Neutrophil (primary cell): ENCODE data around the gene ADAMTS16.

Experiments
- H3K27ac ChIP-seq: fragments of 200-600 bp; sonication (generic); 2 replicates; pipeline ENCODE4 v1.5.1; 2016; ENCODE audit warnings: mild to moderate bottlenecking, moderate library complexity
- H3K27me3 ChIP-seq: fragments of 200-600 bp; sonication (generic); 2 replicates; pipeline ENCODE4 v1.6.0; 2016; ENCODE audit warnings: mild to moderate bottlenecking
- H3K36me3 ChIP-seq: fragments of 200-600 bp; sonication (generic); 2 replicates; pipeline ENCODE4 v1.5.1; 2017
- H3K4me1 ChIP-seq, 2 experiments: fragments of 200-600 bp in 1 of 2; sonication (generic) in 1 of 2; 1 replicate in 1 of 2; 2 replicates in 1 of 2; pipeline versions ENCODE4 v1.5.1 to v1.6.1; 2013 to 2016; ENCODE audit warnings: low read depth in 1 of 2, low read length in 1 of 2, mild to moderate bottlenecking in 1 of 2, moderate library complexity in 1 of 2; ENCODE audit not compliant: control insufficient read depth in 1 of 2, insufficient read depth in 1 of 2
- H3K4me3 ChIP-seq, 2 experiments: fragments of 200-600 bp in 1 of 2; sonication (generic) in 1 of 2; 1 replicate in 1 of 2; 2 replicates in 1 of 2; pipeline ENCODE4 v1.5.1; 2013 to 2016; ENCODE audit warnings: low read depth in 1 of 2, low read length in 1 of 2, mild to moderate bottlenecking in 1 of 2, moderate library complexity in 1 of 2
- H3K9me3 ChIP-seq: fragments of 200-600 bp; sonication (generic); 2 replicates; pipeline ENCODE4 v1.5.1; 2016
- TF ChIP-seq, protein P1 (sequence below): fragments of 200-600 bp; sonication (generic); IDR thresholded peaks from 2 replicates; pipeline ENCODE4 v1.5.1; 2016; ENCODE audit warnings: antibody characterized with exemption

The ADAMTS16 gene

DNA sequence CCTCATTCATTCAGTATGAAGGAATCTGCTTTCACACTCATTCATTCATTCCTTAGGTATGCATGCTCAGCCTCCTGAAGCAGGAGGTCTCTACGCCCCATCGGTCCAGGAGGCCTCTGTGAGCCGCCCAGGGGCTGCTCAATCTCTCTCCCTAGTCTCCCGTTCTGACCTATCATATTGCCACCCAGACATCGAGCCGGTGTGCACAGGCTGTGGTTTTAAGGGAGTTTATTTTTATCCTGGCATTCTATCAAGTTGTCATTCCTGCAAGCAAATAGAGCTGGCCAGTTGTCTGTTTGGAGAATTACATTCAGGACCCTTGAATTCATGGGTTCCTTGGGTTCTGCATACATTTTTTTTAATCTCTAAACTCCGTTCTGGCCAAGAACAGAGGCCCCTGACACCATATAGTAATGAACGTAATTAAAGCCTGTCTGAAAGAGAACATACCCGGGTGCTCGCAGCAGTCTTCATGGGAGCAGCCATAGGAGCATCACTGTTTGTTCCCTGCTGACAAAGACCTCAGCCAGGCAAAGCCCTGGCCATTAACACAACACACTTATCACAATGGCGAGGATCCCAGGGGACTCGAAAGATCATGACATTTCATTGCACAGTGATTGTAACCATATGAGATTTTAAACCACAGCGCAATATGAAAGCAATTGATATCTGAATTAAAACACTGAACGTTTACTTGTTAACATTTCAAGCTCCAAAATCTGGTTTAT lies 80.9 kb downstream of the ADAMTS16 start:
- TF ChIP-seq, protein P1, sequence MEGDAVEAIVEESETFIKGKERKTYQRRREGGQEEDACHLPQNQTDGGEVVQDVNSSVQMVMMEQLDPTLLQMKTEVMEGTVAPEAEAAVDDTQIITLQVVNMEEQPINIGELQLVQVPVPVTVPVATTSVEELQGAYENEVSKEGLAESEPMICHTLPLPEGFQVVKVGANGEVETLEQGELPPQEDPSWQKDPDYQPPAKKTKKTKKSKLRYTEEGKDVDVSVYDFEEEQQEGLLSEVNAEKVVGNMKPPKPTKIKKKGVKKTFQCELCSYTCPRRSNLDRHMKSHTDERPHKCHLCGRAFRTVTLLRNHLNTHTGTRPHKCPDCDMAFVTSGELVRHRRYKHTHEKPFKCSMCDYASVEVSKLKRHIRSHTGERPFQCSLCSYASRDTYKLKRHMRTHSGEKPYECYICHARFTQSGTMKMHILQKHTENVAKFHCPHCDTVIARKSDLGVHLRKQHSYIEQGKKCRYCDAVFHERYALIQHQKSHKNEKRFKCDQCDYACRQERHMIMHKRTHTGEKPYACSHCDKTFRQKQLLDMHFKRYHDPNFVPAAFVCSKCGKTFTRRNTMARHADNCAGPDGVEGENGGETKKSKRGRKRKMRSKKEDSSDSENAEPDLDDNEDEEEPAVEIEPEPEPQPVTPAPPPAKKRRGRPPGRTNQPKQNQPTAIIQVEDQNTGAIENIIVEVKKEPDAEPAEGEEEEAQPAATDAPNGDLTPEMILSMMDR = no peak
- no peaks in the 10 kb centered on the region for H3K4me1 ChIP-seq
- H3K9me3 ChIP-seq = no peaks in the 10 kb centered on the region
- no peaks in the 10 kb centered on the region for H3K36me3 ChIP-seq
- H3K27me3 ChIP-seq = no peaks in the 10 kb centered on the region
- no peak overlapping the region for H3K27ac ChIP-seq
- no peak overlapping the region for H3K4me3 ChIP-seq

- Histone ChIP-seq H3K27ac (no peak overlapping the region), H3K36me3 (no peaks in the 10 kb centered on the region)
These were observed 81.6 kb downstream of the ADAMTS16 start for GRCh38 chr5:5221724-5222123.

DNA sequence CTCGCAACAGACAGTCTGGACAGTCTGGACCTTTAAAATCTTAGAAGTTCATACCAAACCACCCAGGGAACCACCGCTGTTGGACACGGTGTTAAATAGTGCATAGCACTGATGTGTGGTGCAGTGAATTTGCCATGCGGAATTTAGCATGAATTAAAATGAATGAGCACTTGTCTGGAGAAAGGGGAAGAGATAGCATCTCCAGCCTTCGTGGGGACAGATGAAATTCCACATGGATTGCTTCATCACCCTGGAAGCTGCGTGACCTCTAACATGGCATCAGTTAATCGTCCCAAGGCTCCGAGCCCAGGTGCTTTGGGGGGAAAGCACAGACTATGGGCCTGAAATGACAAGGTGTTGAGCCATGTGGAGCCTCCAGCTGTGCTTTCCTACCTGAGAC lies 91.4 kb downstream of the ADAMTS16 start:
- H3K36me3 ChIP-seq = no peaks in the 10 kb centered on the region
- H3K4me1 ChIP-seq = no peaks in the 10 kb centered on the region
- no peaks in the 10 kb centered on the region for H3K27me3 ChIP-seq
- H3K9me3 ChIP-seq = no peaks in the 10 kb centered on the region
- H3K27ac ChIP-seq = no peak overlapping the region
- TF ChIP-seq, protein P1 = no peak
- no peak overlapping the region for H3K4me3 ChIP-seq

More at GRCh38 chr5:5221724-5222123, 81.6 kb downstream of the ADAMTS16 start:
- no peaks in the 10 kb centered on the region for H3K27me3 ChIP-seq
- H3K9me3 ChIP-seq = no peaks in the 10 kb centered on the region
- TF ChIP-seq, protein P1 = no peak
- no peak overlapping the region for H3K4me3 ChIP-seq
- no peaks in the 10 kb centered on the region for H3K4me1 ChIP-seq

DNA sequence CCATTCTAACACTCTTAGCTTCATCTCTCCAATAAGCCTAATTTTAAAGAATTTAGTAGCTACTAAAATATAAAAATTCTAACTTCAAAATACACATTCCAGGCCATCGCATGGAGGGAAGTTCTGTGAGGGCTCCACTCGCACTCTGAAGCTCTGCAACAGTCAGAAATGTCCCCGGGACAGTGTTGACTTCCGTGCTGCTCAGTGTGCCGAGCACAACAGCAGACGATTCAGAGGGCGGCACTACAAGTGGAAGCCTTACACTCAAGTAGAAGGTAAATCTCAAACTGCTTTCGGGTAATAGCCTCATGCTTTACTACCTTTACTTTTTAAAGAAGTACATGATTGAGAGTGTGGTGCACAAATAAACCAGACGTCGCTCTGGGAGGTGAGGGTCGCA lies 94.8 kb downstream of the ADAMTS16 start:
- no peaks in the 10 kb centered on the region for H3K4me1 ChIP-seq
- TF ChIP-seq, protein P1 = no peak
- H3K27me3 ChIP-seq = no peaks in the 10 kb centered on the region
- no peak overlapping the region for H3K27ac ChIP-seq
- no peaks in the 10 kb centered on the region for H3K9me3 ChIP-seq
- H3K36me3 ChIP-seq = no peaks in the 10 kb centered on the region
- H3K4me3 ChIP-seq = no peak overlapping the region

GRCh38 chr5:5235685-5236084 lies 95.6 kb downstream of the ADAMTS16 start:
- Histone ChIP-seq H3K36me3 (no peaks in the 10 kb centered on the region), H3K9me3 (no peaks in the 10 kb centered on the region), H3K27ac (no peak overlapping the region), H3K4me1 (no peaks in the 10 kb centered on the region), H3K27me3 (no peaks in the 10 kb centered on the region), H3K4me3 (no peak overlapping the region)
- TF ChIP-seq, protein P1 = no peak
